ENCODE results near the gene C16orf92.
A peak's percentile ranks its signal among the peaks of the same experiment; 100 is the strongest.

C16orf92 gene

GRCh38 chr16:30041841-30042240 lies 18.8 kb downstream of the C16orf92 start:
- no peak for DNase-seq (ENCODE audit: low read depth)
- H3K4me3 ChIP-seq (ENCODE audit: low read length), result no peak overlapping the region
- TF ChIP-seq, protein P1, sequence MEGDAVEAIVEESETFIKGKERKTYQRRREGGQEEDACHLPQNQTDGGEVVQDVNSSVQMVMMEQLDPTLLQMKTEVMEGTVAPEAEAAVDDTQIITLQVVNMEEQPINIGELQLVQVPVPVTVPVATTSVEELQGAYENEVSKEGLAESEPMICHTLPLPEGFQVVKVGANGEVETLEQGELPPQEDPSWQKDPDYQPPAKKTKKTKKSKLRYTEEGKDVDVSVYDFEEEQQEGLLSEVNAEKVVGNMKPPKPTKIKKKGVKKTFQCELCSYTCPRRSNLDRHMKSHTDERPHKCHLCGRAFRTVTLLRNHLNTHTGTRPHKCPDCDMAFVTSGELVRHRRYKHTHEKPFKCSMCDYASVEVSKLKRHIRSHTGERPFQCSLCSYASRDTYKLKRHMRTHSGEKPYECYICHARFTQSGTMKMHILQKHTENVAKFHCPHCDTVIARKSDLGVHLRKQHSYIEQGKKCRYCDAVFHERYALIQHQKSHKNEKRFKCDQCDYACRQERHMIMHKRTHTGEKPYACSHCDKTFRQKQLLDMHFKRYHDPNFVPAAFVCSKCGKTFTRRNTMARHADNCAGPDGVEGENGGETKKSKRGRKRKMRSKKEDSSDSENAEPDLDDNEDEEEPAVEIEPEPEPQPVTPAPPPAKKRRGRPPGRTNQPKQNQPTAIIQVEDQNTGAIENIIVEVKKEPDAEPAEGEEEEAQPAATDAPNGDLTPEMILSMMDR (conservative IDR thresholded peaks at IDR 0.05; ENCODE audit: low read depth, low read length), result peak; percentile 33

DNA sequence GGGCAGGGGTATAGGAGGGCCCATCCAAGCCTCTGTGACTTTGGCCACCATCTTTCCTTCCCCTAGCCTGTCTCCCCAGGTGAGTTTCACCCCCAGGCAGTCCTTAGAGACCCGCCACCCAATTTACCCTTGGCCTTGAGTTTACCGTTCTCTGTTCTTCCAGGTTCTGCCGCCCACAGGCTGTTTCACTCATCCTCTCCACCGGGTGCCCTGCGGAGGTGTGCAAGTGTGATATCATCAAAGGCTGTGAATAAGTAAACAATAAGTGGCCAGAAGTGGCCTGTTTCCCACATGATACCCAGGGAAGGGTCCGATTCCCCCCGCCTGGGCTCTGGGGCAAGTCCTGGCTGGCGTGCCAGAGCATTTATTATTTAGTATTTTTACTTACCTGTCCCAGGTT lies 23.2 kb downstream of the C16orf92 start:
- H3K4me3 ChIP-seq (ENCODE audit: low read length), result no peak overlapping the region
- TF ChIP-seq, protein P1 (conservative IDR thresholded peaks at IDR 0.05; ENCODE audit: low read depth, low read length), result no peak
- no peak for DNase-seq (ENCODE audit: low read depth)

DNA sequence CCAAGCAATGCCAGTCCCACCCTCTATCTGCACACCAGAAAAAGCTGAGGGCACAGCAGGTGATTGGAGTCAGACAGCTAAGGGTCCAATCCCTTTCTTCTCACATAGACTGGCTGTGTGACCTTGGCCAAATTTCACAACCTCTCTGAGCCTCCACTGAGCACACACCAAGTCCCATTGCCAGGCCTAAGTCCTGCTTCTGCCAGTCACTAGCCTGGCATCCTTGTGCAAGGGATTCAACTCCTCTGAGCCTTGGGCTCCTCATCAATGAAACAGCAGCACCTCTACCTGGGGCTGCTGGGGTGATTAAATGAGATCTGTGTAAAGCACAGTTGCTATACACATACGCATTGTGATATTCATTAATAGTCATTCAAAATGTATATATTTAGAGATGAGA lies 23.6 kb downstream of the C16orf92 start:
- TF ChIP-seq, protein P1 (conservative IDR thresholded peaks at IDR 0.05; ENCODE audit: low read depth, low read length), result no peak
- no peak for DNase-seq (ENCODE audit: low read depth)
- no peak overlapping the region for H3K4me3 ChIP-seq (ENCODE audit: low read length)

DNA sequence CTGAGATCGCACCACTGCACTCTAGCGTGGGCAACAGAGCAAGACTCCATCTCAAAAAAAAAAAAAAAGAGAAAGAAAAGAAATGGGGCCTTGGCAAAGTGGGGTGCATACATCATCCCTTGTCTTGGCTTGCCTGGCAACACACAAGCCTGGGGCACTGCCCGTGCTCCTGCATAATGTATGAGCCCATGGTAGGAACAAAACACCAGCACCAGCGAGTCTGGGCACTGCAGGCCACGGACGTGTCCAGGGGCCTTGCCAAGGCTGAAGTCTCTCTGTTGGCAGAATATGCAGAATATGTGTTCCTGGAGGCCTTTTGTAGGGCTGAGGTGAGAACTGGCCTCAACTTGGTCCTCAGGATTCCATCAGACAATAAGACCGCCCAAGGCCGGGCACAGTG lies 26.9 kb downstream of the C16orf92 start:
- no peak for DNase-seq (ENCODE audit: low read depth)
- no peak overlapping the region for H3K4me3 ChIP-seq (ENCODE audit: low read length)
- TF ChIP-seq, protein P1 (conservative IDR thresholded peaks at IDR 0.05; ENCODE audit: low read depth, low read length), result no peak

DNA sequence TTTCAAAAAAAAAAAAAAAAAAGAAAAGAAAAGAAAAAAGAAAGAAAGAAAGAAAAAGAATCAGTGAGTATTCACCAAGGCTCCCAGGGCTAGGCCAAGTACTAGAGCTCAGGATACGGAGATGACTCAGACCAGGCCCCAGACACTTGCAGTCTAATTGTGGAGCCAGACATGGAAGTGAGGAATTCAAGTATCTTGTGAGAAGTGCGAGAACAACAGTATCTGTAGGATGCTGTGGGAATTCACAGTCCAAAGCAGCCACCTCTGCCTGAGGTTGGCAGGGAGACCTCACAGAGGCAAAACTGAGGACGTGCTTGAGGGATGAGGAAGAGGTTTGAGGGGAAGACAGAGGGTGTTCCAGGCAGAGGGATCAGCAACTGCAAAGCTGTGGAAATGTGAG lies 28.5 kb downstream of the C16orf92 start:
- no peak for DNase-seq (ENCODE audit: low read depth)
- TF ChIP-seq, protein P1 (conservative IDR thresholded peaks at IDR 0.05; ENCODE audit: low read depth, low read length), result no peak
- H3K4me3 ChIP-seq (ENCODE audit: low read length), result no peak overlapping the region

GRCh38 chr16:30052671-30053372 lies 29.8 kb downstream of the C16orf92 start:
- DNase-seq (ENCODE audit: low read depth), result no peak
- peak overlapping the region; percentile 66 for H3K4me3 ChIP-seq (ENCODE audit: low read length)
- TF ChIP-seq, protein P1 (conservative IDR thresholded peaks at IDR 0.05; ENCODE audit: low read depth, low read length), result no peak

DNA sequence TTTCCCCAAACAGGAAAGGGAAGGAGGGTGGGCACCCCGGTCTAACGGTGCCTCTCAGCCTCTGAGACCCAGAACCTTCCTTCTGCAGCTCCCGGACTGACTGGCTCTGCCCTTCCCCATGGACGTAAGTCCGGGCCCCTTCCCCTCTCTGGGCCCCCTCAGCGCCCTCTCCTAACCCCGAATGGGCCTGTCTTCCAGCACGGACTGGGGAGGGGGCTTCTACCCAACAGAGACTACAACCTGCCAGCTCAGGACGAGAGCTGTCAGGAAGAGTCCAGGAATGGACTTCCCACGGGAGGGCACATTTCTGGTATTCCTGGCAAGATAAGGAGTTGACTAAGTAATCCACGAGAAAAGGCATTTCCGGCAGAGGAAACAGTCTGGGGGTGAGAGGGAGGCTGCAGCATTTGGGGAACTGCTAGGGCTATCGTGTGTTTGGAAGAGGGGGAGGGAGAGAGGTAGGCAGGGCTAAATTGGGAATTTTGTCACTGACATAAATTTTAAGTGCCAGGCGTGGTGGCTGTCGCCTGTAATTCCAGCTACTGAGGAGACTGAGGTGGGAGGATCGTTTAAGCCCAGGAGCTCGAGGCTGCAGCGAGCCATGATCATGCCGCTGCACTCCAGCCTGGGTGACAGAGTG lies 30.5 kb downstream of the C16orf92 start:
- peak overlapping the region; percentile 66 for H3K4me3 ChIP-seq (ENCODE audit: low read length)
- TF ChIP-seq, protein P1 (conservative IDR thresholded peaks at IDR 0.05; ENCODE audit: low read depth, low read length), result no peak
- no peak for DNase-seq (ENCODE audit: low read depth)
